ENCODE results near the gene GNAI2.
"Not testable (repeated sequence)": the region's sequence is repeated elsewhere in the genome, so short reads cannot be mapped to it uniquely, and the experiment has no call there.

GNAI2 gene

GRCh38 chr3:50245251-50245745 lies 9.3 kb downstream of the GNAI2 start:
- DNase-seq (ENCODE audit: low read depth), result no peak

- DNase-seq (ENCODE audit: low read depth), result peak; percentile 49
Measured at GRCh38 chr3:50245831-50246516, 10.0 kb downstream of the GNAI2 start.

GRCh38 chr3:50246517-50246954 lies 10.5 kb downstream of the GNAI2 start:
- DNase-seq (ENCODE audit: low read depth), result peak; percentile 99

GRCh38 chr3:50248387-50248786 lies 12.4 kb downstream of the GNAI2 start:
- peak; percentile 70 for DNase-seq (ENCODE audit: low read depth)

GRCh38 chr3:50249457-50249856 lies 13.5 kb downstream of the GNAI2 start:
- DNase-seq (ENCODE audit: low read depth), result no peak

- DNase-seq (ENCODE audit: low read depth), result no peak
Measured at GRCh38 chr3:50250514-50250913, 14.5 kb downstream of the GNAI2 start.

GRCh38 chr3:50251220-50251619 lies 15.2 kb downstream of the GNAI2 start:
- peak; percentile 91 for DNase-seq (ENCODE audit: low read depth)

GRCh38 chr3:50254577-50255250 lies 18.7 kb downstream of the GNAI2 start:
- peak; percentile 51 for DNase-seq (ENCODE audit: low read depth)

- DNase-seq (ENCODE audit: low read depth), result no peak
Measured at GRCh38 chr3:50255251-50255615, 19.2 kb downstream of the GNAI2 start.

- DNase-seq (ENCODE audit: low read depth), result peak; percentile 52
Measured at GRCh38 chr3:50256978-50257890, 21.2 kb downstream of the GNAI2 start.

- DNase-seq (ENCODE audit: low read depth), result no peak
Measured at GRCh38 chr3:50258029-50258680, 22.2 kb downstream of the GNAI2 start.

GRCh38 chr3:50258979-50259378 lies 23.0 kb downstream of the GNAI2 start:
- DNase-seq (ENCODE audit: low read depth), result no peak

- no peak for DNase-seq (ENCODE audit: low read depth)
Measured at GRCh38 chr3:50259432-50260026, 23.5 kb downstream of the GNAI2 start.

GRCh38 chr3:50260027-50260941 lies 24.3 kb downstream of the GNAI2 start:
- DNase-seq (ENCODE audit: low read depth), result peak; percentile 91

- no peak for DNase-seq (ENCODE audit: low read depth)
Measured at GRCh38 chr3:50260942-50261441, 25.0 kb downstream of the GNAI2 start.

GRCh38 chr3:50261505-50261904 lies 25.5 kb downstream of the GNAI2 start:
- no peak for DNase-seq (ENCODE audit: low read depth)

- not testable (repeated sequence) for DNase-seq (ENCODE audit: low read depth)
Measured at GRCh38 chr3:50262200-50262599, 26.2 kb downstream of the GNAI2 start.

GRCh38 chr3:50262778-50263177 lies 26.8 kb downstream of the GNAI2 start:
- DNase-seq (ENCODE audit: low read depth), result no peak

- peak; percentile 57 for DNase-seq (ENCODE audit: low read depth)
Measured at GRCh38 chr3:50263478-50264382, 27.7 kb downstream of the GNAI2 start.

All from EH (cell line).